Hepatocyte (in vitro differentiated cells): ENCODE results near the gene VGLL4.

ENCODE experiments used
- EZH2 ChIP-seq: fragments of 200-600 bp; sonication (generic); IDR thresholded peaks from 2 replicates; pipeline ENCODE4 v1.6.1; 2016; ENCODE audit warnings: antibody characterized with exemption, mild to moderate bottlenecking, borderline replicate concordance
- EZH2phosphoT487 ChIP-seq: fragments of 200-600 bp; sonication (generic); IDR thresholded peaks from one replicate; pipeline ENCODE4 v1.6.1; 2018; ENCODE audit warnings: antibody characterized with exemption, mild to moderate bottlenecking, low read depth, moderate library complexity; ENCODE audit not compliant: unreplicated experiment, severe bottlenecking
- TF ChIP-seq, protein P1 (sequence below): fragments of 200-600 bp; sonication (generic); IDR thresholded peaks from 2 replicates; pipeline ENCODE4 v1.5.1; 2016; ENCODE audit warnings: antibody characterized with exemption, mild to moderate bottlenecking; ENCODE audit not compliant: poor library complexity

DNA sequence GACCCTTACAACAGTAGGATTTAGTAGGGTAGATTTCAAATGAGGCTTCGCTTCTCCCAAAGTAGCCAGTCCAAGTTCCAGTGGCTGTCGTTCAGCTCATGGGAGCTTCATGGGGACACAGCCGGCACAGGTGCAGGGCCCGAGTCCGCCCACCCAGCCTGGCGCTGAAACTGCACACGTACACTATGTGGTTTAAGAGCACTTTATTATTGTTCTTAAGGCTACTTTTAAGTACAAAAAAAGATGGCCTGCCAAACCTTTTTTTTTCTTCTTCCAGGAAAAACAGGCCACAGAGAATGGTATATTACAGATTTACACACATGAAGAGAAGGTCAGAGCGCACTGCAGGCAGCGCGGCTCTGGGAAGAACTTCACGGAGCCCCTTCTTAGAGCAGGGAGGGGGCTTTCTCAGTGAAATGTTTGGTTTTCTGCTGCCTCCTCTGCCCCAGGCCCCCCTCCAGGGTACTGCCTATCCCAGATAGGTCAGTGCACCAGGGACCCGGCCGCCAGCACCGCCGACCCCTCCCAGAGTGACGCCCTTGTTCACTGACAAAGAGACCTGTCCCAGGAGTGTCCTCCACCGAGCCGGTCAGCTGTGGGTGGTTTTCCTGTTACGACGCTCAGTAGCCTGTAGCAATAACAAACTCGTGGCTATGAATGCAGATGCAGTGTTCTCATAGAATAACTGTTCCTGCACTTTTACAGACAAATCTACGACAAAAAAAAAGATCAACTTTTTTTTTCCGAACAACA is 87.7 kb downstream of the VGLL4 start:
- TF ChIP-seq, protein P1, sequence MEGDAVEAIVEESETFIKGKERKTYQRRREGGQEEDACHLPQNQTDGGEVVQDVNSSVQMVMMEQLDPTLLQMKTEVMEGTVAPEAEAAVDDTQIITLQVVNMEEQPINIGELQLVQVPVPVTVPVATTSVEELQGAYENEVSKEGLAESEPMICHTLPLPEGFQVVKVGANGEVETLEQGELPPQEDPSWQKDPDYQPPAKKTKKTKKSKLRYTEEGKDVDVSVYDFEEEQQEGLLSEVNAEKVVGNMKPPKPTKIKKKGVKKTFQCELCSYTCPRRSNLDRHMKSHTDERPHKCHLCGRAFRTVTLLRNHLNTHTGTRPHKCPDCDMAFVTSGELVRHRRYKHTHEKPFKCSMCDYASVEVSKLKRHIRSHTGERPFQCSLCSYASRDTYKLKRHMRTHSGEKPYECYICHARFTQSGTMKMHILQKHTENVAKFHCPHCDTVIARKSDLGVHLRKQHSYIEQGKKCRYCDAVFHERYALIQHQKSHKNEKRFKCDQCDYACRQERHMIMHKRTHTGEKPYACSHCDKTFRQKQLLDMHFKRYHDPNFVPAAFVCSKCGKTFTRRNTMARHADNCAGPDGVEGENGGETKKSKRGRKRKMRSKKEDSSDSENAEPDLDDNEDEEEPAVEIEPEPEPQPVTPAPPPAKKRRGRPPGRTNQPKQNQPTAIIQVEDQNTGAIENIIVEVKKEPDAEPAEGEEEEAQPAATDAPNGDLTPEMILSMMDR, result no peak
- TF ChIP-seq EZH2 (no peak), EZH2phosphoT487 (no peak)
